Stimulated activated CD4-positive, alpha-beta T cell treated with anti-CD3 and anti-CD28 coated beads, Interleukin-12 subunit alpha, Interleukin-12 subunit beta, amount 100 ng/mL, for 48 hours (primary cell): ENCODE measurements around the gene GPR132.
A peak's percentile ranks its signal among the peaks of the same experiment; 100 is the strongest.

Experiments used
- DNase-seq, 3 donors: peaks; one replicate each; pipeline ENCODE4 v3.0.0-alpha.2; 2020; ENCODE audit warnings: low read depth in 2 of 3, low spot score in 1 of 3

Gene GPR132

GRCh38 chr14:105063056-105063455, 2.2 kb downstream of the GPR132 start:
- DNase-seq = no peak

- DNase-seq = no peak
These were observed 3.2 kb downstream of the GPR132 start for GRCh38 chr14:105062048-105062433.

DNA sequence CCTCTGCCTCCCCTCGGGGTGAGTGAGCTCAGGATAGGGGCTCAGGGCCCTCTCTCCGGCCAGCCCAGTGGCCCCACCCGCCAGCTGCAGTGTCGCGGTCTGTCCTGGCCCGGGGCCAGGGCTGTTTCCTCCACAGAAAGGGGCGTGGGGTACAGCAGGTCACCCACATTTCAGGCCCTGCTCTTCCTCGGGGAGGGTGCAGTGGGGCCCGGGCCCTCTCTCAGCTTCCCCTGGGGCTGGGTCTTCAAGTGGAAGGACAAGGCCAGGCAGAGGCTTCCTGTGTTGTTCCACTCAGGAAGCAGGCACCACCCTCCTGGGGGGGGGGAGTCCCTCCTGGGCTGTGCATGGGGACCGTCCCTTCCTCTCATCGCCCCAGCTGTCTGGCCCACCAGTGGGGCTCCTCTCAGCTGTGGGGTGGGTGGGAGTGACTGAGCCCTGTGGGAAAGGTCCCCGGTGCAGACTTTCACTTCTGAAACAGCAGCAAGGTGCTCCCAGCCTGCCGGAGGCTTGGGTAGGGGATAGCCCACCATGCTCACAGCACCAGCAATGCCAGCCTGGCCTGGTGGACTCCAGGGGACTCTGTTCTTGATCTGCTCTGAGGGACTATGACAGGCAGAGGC, 3.7 kb downstream of the GPR132 start:
- DNase-seq = peak in 2 of 3 donors; percentile 49 to 60

GRCh38 chr14:105060751-105061427, 4.3 kb downstream of the GPR132 start:
- DNase-seq = peak in 1 of 3 donors; percentile 40

DNA sequence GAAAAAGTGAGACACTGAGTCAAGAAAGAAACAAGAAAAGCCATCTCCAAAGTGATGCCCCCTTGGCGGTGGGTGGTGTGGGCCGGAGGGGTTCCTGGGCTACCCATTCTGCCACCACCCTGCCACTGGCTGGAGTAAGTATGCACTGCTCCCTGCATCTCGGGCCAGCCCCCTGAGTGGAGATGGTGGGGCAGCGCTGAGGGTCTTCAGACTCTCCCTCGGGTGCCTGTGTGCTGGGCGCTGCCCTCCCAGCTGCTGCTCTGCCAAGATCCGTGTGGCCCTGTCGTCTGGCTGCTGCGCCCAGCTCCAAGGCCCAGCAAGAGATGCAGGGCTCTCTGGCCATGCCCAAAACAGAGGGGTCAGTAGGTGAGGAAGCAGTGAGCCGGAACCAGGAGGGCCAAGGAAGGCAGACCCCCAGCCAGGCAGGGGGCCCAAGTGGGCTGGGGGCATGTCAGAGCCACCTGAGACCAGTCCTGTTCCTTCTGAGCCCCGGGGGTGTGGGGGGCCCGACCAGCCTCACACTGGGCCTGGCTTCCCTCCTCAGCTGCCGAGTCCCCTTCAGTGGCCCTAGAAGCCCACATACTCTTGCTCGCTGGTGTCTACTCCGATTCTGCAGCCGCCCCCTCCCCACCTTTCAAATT, 5.2 kb downstream of the GPR132 start:
- DNase-seq = no peak

DNA sequence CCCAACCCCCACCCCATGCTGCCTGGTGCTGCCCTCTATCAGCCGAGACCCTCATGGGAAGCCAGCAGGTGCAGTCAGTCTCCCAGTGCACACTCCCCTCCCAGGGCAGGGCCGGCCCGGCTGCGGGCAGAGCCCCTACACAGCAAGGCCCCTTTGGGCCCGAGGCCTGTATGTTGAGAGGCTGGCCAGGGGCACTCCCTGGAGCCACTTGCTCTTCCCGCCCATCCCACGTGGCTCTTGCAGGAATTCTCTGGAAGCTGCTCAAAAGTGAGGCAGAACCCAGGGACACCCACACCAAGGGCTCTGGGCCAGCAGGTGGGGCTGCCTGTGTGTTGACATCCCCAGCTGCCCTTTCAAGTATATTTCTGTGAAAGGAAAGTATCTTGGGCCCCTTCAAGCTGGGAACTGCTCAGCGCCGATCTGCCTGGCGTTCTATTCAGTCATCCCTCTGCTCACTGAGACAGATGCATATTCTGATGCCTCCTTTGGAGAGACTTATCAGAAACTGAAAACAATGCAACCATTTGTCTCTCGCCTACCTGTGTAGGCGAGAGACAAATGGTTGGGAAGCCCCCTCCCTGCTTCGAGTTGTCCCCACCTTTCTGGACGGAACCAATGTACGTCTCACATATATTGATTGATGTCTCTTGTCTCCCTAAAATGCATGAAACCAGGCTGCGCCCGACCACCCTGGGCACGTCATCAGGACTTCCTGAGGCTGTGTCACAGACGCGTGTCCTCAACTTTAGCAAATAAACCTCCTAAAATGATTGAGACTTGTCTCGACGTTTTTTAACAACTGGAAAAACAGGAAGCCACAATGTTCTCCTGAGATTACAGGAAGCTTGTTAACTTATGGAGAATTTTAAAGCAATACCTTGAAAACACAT, 6.0 kb downstream of the GPR132 start:
- DNase-seq = peak in 1 of 3 donors; percentile 47

GRCh38 chr14:105058521-105059034, 6.7 kb downstream of the GPR132 start:
- DNase-seq = no peak

GRCh38 chr14:105056303-105056831, 8.9 kb downstream of the GPR132 start:
- no peak for DNase-seq

GRCh38 chr14:105055736-105056302, 9.4 kb downstream of the GPR132 start:
- no peak for DNase-seq

- DNase-seq = no peak
These were observed 9.9 kb downstream of the GPR132 start for GRCh38 chr14:105055334-105055733.

GRCh38 chr14:105053996-105054395, 11.2 kb downstream of the GPR132 start:
- no peak for DNase-seq

GRCh38 chr14:105053421-105053820, 11.8 kb downstream of the GPR132 start:
- no peak for DNase-seq

GRCh38 chr14:105052110-105052458, 13.1 kb downstream of the GPR132 start:
- no peak for DNase-seq

DNA sequence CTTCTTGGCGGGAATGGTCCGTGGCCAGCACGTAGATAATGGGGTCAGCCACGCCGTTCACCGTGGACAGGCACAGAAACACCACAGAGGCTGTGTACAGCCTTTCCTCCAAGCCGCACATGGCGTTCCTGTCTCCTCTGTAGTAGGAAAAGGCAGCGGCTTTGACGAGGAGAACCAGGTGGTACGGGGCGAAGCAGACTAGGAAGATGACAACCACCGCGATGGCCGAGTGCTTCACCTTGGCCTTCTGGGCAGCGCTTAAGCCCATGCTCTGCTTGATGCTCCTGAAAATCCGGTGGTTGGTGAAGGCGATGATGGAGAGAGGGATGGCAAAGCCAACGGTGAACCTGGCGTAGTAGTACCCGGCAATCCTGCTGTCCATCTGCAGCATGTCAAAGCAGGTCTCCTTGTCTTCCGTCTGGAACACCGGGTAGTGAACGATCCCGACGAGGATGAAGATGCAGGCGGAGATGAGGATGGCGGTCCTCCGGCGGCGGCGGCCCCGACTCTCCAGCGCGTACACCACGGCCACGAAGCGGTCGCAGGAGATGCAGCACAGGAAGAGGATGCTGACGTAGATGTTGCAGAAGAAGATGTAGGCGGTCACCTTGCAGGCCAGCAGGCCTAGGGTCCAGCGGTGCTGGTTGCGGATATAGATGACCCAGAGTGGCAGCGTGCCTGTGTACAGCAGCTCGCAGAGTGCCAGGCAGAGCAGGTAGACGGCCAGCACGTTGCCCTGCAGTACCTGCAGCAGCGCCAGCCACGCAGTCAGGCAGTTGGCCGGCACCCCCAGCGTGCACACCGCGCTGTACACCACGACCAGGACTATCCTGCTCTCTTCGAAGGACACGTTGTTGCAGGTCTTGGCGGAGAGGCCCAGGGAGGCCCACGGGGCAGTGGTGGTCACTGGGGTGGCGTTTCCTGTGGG, 13.8 kb downstream of the GPR132 start:
- DNase-seq = no peak

GRCh38 chr14:105050551-105050897, 14.7 kb downstream of the GPR132 start:
- DNase-seq = no peak

- no peak for DNase-seq
These were observed 15.3 kb downstream of the GPR132 start for GRCh38 chr14:105049753-105050550.

DNA sequence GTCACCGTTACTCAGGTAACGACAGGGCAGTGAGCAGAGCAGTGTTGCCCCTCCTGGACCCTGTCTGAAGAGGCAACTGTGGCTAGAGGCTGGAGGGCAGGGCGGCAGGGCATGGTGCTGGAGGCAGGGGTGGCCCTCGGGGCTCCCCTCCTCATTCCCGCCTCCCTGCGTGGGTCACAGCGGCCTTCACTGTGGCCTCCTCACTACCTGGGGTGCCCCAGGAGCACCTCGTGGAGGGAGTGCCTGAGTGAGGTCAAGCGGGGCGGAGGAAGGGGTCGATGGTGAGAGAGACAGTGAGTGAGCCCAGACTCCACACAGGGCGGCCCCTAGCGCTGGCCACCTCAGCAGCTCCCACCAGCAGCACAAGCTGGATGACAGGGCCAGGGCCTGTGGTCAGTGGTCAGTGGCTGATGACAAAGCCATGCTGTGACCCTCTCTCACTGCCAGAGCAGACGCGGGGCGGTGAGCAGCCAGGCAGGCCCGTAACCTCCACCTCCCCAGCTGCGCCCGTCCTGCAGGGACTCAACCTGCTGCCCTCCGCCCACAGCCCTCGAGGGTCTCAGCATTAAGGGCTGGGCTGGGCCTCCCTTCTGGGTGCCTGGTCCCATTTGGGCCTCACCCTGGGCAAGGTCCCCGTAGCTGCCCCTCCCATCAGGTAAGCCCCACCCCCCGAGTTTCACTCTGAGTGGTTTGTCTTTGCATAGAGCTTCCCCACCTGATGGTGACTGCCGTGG, 17.8 kb downstream of the GPR132 start:
- no peak for DNase-seq

DNA sequence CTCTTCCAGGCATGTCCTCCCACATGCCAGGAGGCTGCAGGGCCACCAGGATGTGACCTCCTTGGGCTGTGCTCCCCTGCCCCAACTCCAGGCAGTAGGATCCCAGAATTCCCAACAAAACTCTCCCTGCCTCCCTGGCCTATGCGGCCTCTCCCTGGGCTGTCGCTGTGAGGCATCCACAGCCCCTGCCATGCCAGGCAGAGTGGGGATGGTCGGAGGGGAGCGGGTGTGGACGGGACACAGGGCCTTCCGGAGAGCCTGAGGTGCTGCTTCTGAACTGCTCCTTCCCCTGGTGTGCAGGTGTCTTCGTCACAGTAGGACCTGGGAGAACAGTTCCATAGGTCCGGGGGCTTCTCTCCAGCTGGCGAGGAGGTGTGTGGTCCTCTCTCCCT, 18.3 kb downstream of the GPR132 start:
- no peak for DNase-seq
